ENCODE results near the gene PHF21A. TPM values are rescaled to one million over a fixed set of nuclear protein-coding genes. Genes with fewer than 3 reads are reported as not detected.

PHF21A gene
- total and polyA plus RNA-seq, 7 experiments from 2014 or later, result 7.2 to 88.5 (median 54.5) TPM

DNA sequence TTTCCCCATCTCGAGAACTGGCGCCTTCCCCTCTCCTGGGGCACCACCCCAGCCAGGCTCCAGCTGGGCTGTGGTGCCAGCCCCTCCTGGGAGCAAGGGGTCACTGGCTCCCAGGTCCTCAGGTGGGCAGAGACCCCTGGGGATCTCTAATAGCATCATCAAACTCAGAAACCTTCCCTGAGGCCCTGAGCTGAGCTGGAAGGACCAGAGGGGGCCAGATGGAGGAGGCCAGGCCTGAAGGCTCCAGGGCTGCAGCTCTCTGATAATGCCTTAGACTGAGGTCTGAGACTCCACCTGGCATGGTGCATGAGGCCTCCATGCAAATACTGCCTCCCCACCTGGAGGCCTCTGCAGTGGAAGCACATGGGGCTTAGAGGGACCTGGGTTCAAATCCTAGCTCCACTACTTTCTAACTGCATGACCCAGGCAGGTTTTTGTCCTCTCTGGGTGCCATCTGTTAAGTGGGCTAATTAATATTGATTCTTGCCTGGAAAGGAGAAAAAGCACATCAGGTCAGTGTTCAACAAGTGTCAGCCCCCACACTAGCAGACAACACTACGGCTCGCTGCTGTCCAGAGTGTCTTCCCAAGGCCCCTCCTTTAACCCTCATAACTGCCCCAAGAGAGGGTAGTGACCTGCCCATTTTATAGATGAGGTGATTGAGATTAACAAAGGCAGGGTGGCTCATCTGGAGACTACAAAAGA lies 234.3 kb downstream of the PHF21A start:
- Mint-ChIP-seq H3K27me3 (peaks cover 0 to 21% (median 4%) of the 10 kb centered on the region in 5 donors), H3K36me3 (peaks cover 0 to 11% (median 3%) of the 10 kb centered on the region in 5 donors), H3K27ac (no peak overlapping the region), H3K4me1 (peaks cover 7 to 15% (median 10%) of the 10 kb centered on the region in 7 donors), H3K9me3 (peaks cover 0 to 3% (median 0%) of the 10 kb centered on the region in 11 donors), H3K4me3 (peak overlapping the region in 5 of 10 donors; percentile 29 to 49 (median 45))
- Histone ChIP-seq H3K27me3 (ENCODE audit: control insufficient read depth in 2 of 2, insufficient read depth in 2 of 2, low read length in 2 of 2) (no peaks in the 10 kb centered on the region), H3K4me3 (ENCODE audit: low read length) (no peak overlapping the region), H3K9me3 (ENCODE audit: control insufficient read depth in 2 of 3, low read length in 3 of 3) (no peaks in the 10 kb centered on the region), H3K27ac (ENCODE audit: low read depth, low read length) (no peak overlapping the region), H3K4me1 (ENCODE audit: control insufficient read depth in 2 of 2, insufficient read depth in 2 of 2, low read length in 2 of 2) (no peaks in the 10 kb centered on the region), H3K36me3 (ENCODE audit: control insufficient read depth in 2 of 3, insufficient read depth in 3 of 3, low read length in 3 of 3) (peaks cover 0 to 6% (median 0%) of the 10 kb centered on the region in 3 experiments)
- POLR2A ChIA-PET, result no interaction called here
- CTCF ChIA-PET, result no interaction called here
- intact Hi-C loops (cut with micrococcal nuclease), result no loop called here
- ATAC-seq (no peak), DNase-seq (no peak)

DNA sequence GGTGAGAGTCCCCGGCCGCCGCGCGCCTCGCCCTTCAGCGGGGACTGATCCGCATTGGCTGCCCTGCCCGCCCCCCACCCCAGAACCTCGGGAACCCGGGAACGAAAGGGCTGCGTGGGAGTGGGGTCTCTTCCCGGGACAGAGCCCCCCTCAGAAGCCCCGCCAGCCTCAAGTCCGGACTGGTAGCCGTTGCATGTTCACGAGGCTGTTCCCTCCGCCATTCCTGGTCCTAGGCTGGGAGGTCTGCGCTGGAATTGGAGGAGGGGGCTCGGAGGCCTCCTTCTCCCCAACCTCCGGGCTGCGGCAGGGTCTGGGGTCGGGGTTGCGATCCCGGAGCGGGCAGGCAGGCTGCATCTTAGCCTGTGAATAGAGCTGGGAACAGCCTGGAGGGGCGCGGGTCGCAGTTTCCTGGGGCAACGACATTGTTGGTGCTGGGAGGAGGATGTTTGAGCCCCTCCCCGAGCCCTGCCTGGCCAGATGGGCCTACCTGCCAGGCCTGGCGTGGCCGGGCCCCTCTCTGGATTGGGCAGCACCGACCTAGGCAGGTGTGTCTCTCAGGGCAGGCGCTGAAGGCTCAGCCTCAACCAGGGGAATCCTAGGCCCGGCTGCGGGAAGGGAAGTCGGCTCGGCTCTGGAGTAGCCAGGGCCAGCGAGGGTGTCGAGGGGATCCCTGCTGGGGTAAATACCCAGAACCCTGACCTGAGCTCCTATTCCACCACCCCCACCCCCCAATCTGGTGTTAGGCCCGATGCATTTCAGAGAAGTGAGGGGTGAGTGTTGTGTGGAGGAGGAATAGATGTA lies 235.1 kb downstream of the PHF21A start:
- Mint-ChIP-seq H3K4me1 (peaks cover 7 to 15% (median 10%) of the 10 kb centered on the region in 7 donors), H3K36me3 (peaks cover 0 to 19% (median 3%) of the 10 kb centered on the region in 5 donors), H3K27ac (no peak overlapping the region), H3K9me3 (peaks cover 0 to 3% (median 0%) of the 10 kb centered on the region in 11 donors), H3K27me3 (peaks cover 0 to 21% (median 4%) of the 10 kb centered on the region in 5 donors), H3K4me3 (peak overlapping the region in 6 of 10 donors; percentile 29 to 49 (median 39))
- no peaks in the 10 kb centered on the region for H3K9me3 ChIP-seq (ENCODE audit: control insufficient read depth in 2 of 3, low read length in 3 of 3)
- H3K27ac ChIP-seq (ENCODE audit: low read depth, low read length), result no peak overlapping the region
- DNase-seq (no peak), ATAC-seq (no peak)
- H3K27me3 ChIP-seq (ENCODE audit: control insufficient read depth in 2 of 2, insufficient read depth in 2 of 2, low read length in 2 of 2), result no peaks in the 10 kb centered on the region
- POLR2A ChIA-PET, result no interaction called here
- H3K36me3 ChIP-seq (ENCODE audit: control insufficient read depth in 2 of 3, insufficient read depth in 3 of 3, low read length in 3 of 3), result peaks cover 0 to 14% (median 0%) of the 10 kb centered on the region in 3 experiments
- CTCF ChIA-PET, result no interaction called here
- no peaks in the 10 kb centered on the region for H3K4me1 ChIP-seq (ENCODE audit: control insufficient read depth in 2 of 2, insufficient read depth in 2 of 2, low read length in 2 of 2)
- intact Hi-C loops (cut with micrococcal nuclease), result loop anchor here (1.0 kb wide), 4 partner anchors 13 to 39 kb away; partner anchors contain the start of gene CRY2 (in 1 of the 2)
- H3K4me3 ChIP-seq (ENCODE audit: low read length), result no peak overlapping the region

DNA sequence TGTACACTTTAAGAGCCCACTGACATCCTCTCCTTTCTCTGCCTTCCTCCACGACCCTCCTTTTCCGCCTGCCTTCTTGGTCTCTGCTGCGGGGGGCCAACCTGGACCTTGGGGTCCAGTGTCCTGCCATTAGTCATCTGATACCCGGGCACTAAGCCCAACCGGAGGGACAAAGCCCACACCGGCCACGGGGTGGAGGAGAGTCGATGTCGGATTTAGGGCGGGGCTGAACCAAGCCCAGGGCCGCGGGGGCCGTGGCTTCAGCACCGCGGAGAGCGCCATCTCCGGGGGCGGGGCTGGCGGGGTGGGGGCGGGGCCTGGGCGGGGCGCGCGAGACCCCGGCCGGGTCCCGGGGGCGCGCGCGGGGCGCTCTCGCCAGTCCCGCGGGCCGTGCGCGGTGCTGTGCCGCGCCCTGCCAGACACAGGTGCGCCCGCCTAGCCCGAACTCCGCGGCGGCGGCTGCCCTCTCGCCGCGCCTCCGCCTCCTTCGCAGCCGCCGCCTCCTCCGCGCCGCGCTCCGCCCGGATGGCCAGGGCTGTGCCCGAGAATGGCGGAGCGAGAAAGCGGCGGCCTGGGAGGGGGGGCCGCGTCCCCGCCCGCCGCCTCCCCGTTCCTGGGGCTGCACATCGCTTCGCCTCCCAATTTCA lies 235.9 kb downstream of the PHF21A start, which contains the start of gene MAPK8IP1:
MAPK8IP1 (plus strand) TSS at position 378 of the 647 bp plus-strand sequence; CDS start at position 548, 170 bp downstream.
- Mint-ChIP-seq H3K4me3 (peak within 1 kb of the TSS; percentile 64 to 85 (median 73)), H3K9me3 (peaks cover 0 to 3% (median 0%) of the 10 kb centered on the region in 11 donors), H3K27ac (peak within 1 kb of the TSS in 2 of 9 donors; percentile 40 to 69), H3K4me1 (peaks cover 7 to 15% (median 10%) of the 10 kb centered on the region in 7 donors), H3K36me3 (peaks cover 0 to 26% (median 7%) of the 10 kb centered on the region in 5 donors), H3K27me3 (peaks cover 0 to 21% (median 4%) of the 10 kb centered on the region in 5 donors)
- ATAC-seq (peak; percentile 90), DNase-seq (peak; percentile 15 to 71 (median 50))
- Histone ChIP-seq H3K27me3 (ENCODE audit: control insufficient read depth in 2 of 2, insufficient read depth in 2 of 2, low read length in 2 of 2) (no peaks in the 10 kb centered on the region), H3K27ac (ENCODE audit: low read depth, low read length) (no peak within 1 kb of the TSS), H3K36me3 (ENCODE audit: control insufficient read depth in 2 of 3, insufficient read depth in 3 of 3, low read length in 3 of 3) (peaks cover 0 to 21% (median 0%) of the 10 kb centered on the region in 3 experiments), H3K9me3 (ENCODE audit: control insufficient read depth in 2 of 3, low read length in 3 of 3) (no peaks in the 10 kb centered on the region), H3K4me3 (ENCODE audit: low read length) (peak within 1 kb of the TSS; percentile 51), H3K4me1 (ENCODE audit: control insufficient read depth in 2 of 2, insufficient read depth in 2 of 2, low read length in 2 of 2) (no peaks in the 10 kb centered on the region)
- ChIA-PET CTCF (no interaction called here), POLR2A (no interaction called here)
- intact Hi-C loops (cut with micrococcal nuclease), result loop anchor here (1.0 kb wide), 4 partner anchors 14 to 38 kb away; partner anchors contain the start of gene CRY2 (in 1 of the 2)

DNA sequence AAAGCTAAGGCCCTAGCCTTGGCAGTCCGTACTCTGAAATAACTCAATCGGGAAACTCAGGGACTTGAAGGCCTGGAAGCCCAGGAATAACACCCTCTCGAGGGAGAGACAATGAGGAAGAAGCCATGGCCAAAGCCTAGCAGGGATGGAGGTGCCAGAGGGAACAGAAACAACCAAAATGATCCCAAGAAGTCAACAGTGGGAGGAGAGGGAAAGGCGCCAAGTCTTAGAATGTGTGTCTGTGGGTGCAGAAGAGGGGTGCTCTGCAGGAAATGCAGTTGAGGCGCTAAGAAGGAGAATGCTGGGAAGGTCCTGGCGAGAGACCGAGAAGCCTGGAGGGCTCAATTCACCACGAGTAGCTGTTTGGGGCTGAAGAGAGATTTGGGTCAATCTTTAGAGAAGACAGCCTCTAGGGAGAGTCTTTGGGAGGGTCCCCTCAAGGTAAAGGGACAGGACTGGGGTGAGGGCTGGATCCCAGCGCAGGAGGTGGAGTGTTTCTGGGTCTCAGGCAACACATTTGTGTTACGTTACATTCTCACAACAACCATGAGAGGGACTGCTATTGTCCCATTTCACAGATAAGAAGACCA lies 236.6 kb downstream of the PHF21A start:
- ChIA-PET POLR2A (interaction anchor here (0.6 kb wide), 1 partner anchor 738 kb away, joined by 3 read pairs; no protein-coding TSS in a partner anchor), CTCF (no interaction called here)
- ATAC-seq (no peak), DNase-seq (no peak)
- intact Hi-C loops (cut with micrococcal nuclease), result loop anchor here (1.0 kb wide), 4 partner anchors 15 to 37 kb away; partner anchors contain the start of gene CRY2 (in 1 of the 2)
- peaks cover 0 to 3% (median 0%) of the 10 kb centered on the region in 11 donors for H3K9me3 Mint-ChIP-seq
- H3K9me3 ChIP-seq (ENCODE audit: control insufficient read depth in 2 of 3, low read length in 3 of 3), result no peaks in the 10 kb centered on the region
- H3K4me1 ChIP-seq (ENCODE audit: control insufficient read depth in 2 of 2, insufficient read depth in 2 of 2, low read length in 2 of 2), result no peaks in the 10 kb centered on the region
- peaks cover 0 to 33% (median 11%) of the 10 kb centered on the region in 5 donors for H3K36me3 Mint-ChIP-seq
- H3K4me3 ChIP-seq (ENCODE audit: low read length), result no peak overlapping the region
- peaks cover 0 to 21% (median 4%) of the 10 kb centered on the region in 5 donors for H3K27me3 Mint-ChIP-seq
- H3K4me3 Mint-ChIP-seq, result peak overlapping the region; percentile 64 to 85 (median 73)
- H3K4me1 Mint-ChIP-seq, result peaks cover 7 to 15% (median 10%) of the 10 kb centered on the region in 7 donors
- H3K27ac Mint-ChIP-seq, result peak overlapping the region in 2 of 9 donors; percentile 40 to 69
- H3K27me3 ChIP-seq (ENCODE audit: control insufficient read depth in 2 of 2, insufficient read depth in 2 of 2, low read length in 2 of 2), result no peaks in the 10 kb centered on the region
- peaks cover 0 to 28% (median 6%) of the 10 kb centered on the region in 3 experiments for H3K36me3 ChIP-seq (ENCODE audit: control insufficient read depth in 2 of 3, insufficient read depth in 3 of 3, low read length in 3 of 3)
- no peak overlapping the region for H3K27ac ChIP-seq (ENCODE audit: low read depth, low read length)

Other genes with a start within 250 kb of the PHF21A start
- gene MAPK8IP1, start 235.8 kb downstream of the PHF21A start, total RNA-seq, result 1 to 10 TPM in 2 of 5 experiments, under 1 TPM in 3; 0.65 to 7.0 (median 0.92) TPM
- gene MAPK8IP1, start 235.8 kb downstream of the PHF21A start, polyA plus RNA-seq, result not detected
- 1 to 10 TPM; 3.4 to 8.2 (median 4.6) TPM for gene FREY1, start 214.2 kb downstream of the PHF21A start, total RNA-seq
- not detected for gene FREY1, start 214.2 kb downstream of the PHF21A start, polyA plus RNA-seq
- 10 to 100 TPM; 48.2 to 64.3 (median 58.1) TPM for gene PEX16, start 203.6 kb downstream of the PHF21A start, total RNA-seq
- gene PEX16, start 203.6 kb downstream of the PHF21A start, polyA plus RNA-seq, result 10 to 100 TPM; 52.9 to 56.7 TPM
- 1 to 10 TPM in 4 of 5 experiments, not detected in 1; 1.2 to 4.8 (median 3.2) TPM for gene LARGE2, start 198.8 kb downstream of the PHF21A start, total RNA-seq
- under 1 TPM; 0.24 to 0.77 TPM for gene LARGE2, start 198.8 kb downstream of the PHF21A start, polyA plus RNA-seq
- gene CREB3L1, start 156.2 kb upstream of the PHF21A start, total RNA-seq, result not detected
- gene CREB3L1, start 156.2 kb upstream of the PHF21A start, polyA plus RNA-seq, result not detected
- gene DGKZ, start 226.0 kb upstream of the PHF21A start, total RNA-seq, result 100 to 1,000 TPM; 146 to 291 (median 263) TPM
- gene DGKZ, start 226.0 kb upstream of the PHF21A start, polyA plus RNA-seq, result 10 to 100 TPM; 41.5 to 70.5 TPM